Neutrophil (primary cell): Measurements from ENCODE around the gene IFI27.

Experiments
- H3K27ac ChIP-seq: fragments of 200-600 bp; sonication (generic); 2 replicates; pipeline ENCODE4 v1.5.1; 2016; ENCODE audit warnings: mild to moderate bottlenecking, moderate library complexity
- H3K27me3 ChIP-seq: fragments of 200-600 bp; sonication (generic); 2 replicates; pipeline ENCODE4 v1.6.0; 2016; ENCODE audit warnings: mild to moderate bottlenecking
- H3K36me3 ChIP-seq: fragments of 200-600 bp; sonication (generic); 2 replicates; pipeline ENCODE4 v1.5.1; 2017
- H3K4me1 ChIP-seq, 2 experiments: fragments of 200-600 bp in 1 of 2; sonication (generic) in 1 of 2; 1 replicate in 1 of 2; 2 replicates in 1 of 2; pipeline versions ENCODE4 v1.5.1 to v1.6.1; 2013 to 2016; ENCODE audit warnings: low read depth in 1 of 2, low read length in 1 of 2, mild to moderate bottlenecking in 1 of 2, moderate library complexity in 1 of 2; ENCODE audit not compliant: control insufficient read depth in 1 of 2, insufficient read depth in 1 of 2
- H3K4me3 ChIP-seq, 2 experiments: fragments of 200-600 bp in 1 of 2; sonication (generic) in 1 of 2; 1 replicate in 1 of 2; 2 replicates in 1 of 2; pipeline ENCODE4 v1.5.1; 2013 to 2016; ENCODE audit warnings: low read depth in 1 of 2, low read length in 1 of 2, mild to moderate bottlenecking in 1 of 2, moderate library complexity in 1 of 2
- H3K9me3 ChIP-seq: fragments of 200-600 bp; sonication (generic); 2 replicates; pipeline ENCODE4 v1.5.1; 2016
- TF ChIP-seq, protein P1 (sequence below): fragments of 200-600 bp; sonication (generic); IDR thresholded peaks from 2 replicates; pipeline ENCODE4 v1.5.1; 2016; ENCODE audit warnings: antibody characterized with exemption

IFI27 gene

DNA sequence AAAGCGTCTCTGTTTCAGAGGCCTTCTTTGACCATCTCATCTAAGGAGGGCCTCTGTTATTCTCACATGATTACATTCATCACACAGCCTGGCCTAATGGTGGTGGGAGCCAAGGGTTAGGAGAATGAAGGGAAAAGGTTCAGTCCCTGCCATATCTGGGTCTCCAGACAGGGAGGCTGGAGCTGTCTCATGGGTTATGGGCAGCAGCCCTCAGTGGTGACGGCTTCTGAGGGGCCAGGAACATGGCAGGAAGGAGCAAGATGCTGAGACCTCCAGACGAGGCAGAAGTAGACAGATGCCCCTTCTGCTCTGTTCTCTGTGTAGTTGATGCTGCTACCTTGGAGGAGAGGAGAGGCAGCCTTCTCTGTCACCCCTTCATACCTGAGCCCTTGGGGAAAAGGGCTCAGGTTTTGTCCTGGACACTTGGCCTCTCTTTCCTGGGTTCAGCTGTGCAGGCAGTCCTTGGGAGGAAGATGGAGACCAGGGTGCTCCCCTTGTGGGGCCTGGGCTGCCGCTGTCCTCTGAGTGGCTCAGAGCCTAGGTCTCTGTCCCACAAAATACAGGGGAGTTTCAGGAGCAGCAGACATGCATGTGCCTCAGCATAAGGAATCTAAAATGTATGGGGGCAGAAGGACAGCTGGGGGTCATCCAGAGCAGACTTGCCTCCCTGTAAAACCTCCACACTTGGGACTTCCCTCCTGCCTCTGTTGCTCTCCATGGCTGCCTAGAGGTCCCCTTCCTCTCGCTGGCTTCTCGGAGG is 15.3 kb downstream of the IFI27 start:
- Histone ChIP-seq H3K4me1 (peaks cover 14% of the 10 kb centered on the region in 2 experiments), H3K36me3 (no peaks in the 10 kb centered on the region), H3K27me3 (peaks cover 17% of the 10 kb centered on the region), H3K27ac (no peak overlapping the region), H3K9me3 (no peaks in the 10 kb centered on the region), H3K4me3 (no peak overlapping the region)
- TF ChIP-seq, protein P1, sequence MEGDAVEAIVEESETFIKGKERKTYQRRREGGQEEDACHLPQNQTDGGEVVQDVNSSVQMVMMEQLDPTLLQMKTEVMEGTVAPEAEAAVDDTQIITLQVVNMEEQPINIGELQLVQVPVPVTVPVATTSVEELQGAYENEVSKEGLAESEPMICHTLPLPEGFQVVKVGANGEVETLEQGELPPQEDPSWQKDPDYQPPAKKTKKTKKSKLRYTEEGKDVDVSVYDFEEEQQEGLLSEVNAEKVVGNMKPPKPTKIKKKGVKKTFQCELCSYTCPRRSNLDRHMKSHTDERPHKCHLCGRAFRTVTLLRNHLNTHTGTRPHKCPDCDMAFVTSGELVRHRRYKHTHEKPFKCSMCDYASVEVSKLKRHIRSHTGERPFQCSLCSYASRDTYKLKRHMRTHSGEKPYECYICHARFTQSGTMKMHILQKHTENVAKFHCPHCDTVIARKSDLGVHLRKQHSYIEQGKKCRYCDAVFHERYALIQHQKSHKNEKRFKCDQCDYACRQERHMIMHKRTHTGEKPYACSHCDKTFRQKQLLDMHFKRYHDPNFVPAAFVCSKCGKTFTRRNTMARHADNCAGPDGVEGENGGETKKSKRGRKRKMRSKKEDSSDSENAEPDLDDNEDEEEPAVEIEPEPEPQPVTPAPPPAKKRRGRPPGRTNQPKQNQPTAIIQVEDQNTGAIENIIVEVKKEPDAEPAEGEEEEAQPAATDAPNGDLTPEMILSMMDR = no peak

DNA sequence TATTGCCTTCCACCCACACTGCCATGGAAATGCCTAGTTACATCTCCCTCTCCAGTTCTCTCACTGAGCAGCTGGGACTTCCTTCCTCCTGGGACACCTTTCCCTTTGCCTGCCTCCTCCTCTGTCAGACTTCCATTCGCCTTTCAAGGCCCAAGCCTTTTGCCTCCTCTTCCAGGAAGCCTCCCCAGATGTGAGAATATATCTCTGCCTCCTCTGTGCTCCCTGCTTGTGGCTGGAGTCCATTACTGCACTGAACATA is 15.8 kb downstream of the IFI27 start:
- no peaks in the 10 kb centered on the region for H3K36me3 ChIP-seq
- no peak overlapping the region for H3K27ac ChIP-seq
- H3K4me3 ChIP-seq = no peak overlapping the region
- TF ChIP-seq, protein P1 = no peak
- peaks cover 22% of the 10 kb centered on the region for H3K27me3 ChIP-seq
- peaks cover 14% of the 10 kb centered on the region in 2 experiments for H3K4me1 ChIP-seq
- no peaks in the 10 kb centered on the region for H3K9me3 ChIP-seq

DNA sequence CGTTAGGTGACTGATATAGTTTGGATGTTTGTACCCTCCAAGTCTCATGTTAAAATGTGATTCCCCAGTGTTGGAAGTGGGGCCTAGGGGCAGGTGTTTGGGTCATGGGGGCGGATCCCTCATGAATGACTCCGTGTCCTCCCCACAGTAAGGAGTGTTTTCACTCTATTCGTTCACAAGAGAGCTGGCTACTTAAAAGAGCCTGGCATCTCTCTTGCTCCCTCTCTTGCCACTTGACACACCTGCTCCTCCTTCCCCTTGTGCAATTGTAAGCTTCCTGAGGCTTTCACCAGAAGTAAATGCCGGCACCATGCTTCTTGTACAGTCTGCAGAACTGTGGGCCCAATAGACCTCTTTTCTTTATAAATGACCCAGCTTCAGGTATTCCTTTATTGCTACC is 16.3 kb downstream of the IFI27 start:
- Histone ChIP-seq H3K36me3 (no peaks in the 10 kb centered on the region), H3K9me3 (no peaks in the 10 kb centered on the region), H3K27me3 (peaks cover 27% of the 10 kb centered on the region), H3K4me1 (peaks cover 14% of the 10 kb centered on the region in 2 experiments), H3K4me3 (no peak overlapping the region), H3K27ac (no peak overlapping the region)
- TF ChIP-seq, protein P1 = no peak

DNA sequence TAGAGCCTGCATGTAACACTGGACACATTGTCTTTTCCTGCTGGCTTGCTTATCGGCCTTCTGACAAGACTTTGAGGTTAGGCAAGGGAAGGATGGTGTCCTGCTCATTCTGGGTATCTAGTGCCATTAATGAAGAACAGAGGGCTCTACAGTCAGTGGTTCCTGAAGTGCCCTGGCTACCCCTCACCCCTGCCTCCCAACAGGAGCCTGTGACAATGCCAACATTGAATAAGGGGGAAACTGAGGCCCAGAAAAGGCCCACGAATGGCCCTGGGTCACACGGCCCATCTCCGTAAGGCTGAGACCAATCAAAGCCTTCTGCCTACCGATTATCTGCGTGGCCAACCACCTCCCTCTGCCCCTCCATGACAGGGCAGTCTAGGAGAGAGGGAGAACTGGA is 16.8 kb downstream of the IFI27 start:
- Histone ChIP-seq H3K4me1 (peaks cover 14% of the 10 kb centered on the region in 2 experiments), H3K36me3 (no peaks in the 10 kb centered on the region), H3K27me3 (peaks cover 24% of the 10 kb centered on the region), H3K9me3 (no peaks in the 10 kb centered on the region), H3K4me3 (no peak overlapping the region), H3K27ac (no peak overlapping the region)
- TF ChIP-seq, protein P1 = no peak

DNA sequence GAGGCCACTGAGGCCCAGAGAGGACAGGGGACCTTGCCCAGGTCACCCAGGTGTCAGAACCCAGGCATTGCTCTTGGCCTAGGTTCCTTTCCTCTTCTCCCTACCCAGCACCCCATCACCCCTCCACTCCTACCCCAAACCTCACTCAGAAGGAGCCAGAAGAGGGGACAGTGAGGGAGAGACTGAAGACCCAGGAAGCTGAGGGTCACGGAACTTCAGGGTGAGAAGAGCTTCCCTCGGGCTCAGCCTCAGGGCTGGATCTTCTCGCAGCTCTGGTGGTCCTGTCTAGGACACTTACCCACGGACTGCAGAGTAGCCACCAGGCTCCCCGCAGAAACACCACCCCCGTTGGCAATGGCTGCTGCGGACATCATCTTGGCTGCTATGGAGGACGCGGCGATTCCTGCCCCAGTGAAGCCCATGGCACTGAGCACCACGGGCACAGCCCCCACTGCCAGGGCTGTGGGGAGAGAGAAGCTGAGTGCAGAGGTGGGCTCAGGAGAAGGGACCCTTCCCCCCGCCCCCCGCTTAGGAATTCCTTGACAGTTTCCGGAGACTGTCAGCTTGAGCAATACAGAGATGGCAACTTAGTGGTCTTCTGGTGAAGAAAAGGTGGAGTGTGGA is 17.8 kb downstream of the IFI27 start:
- Histone ChIP-seq H3K4me3 (no peak overlapping the region), H3K27ac (no peak overlapping the region), H3K27me3 (peaks cover 24% of the 10 kb centered on the region), H3K4me1 (peaks cover 14% of the 10 kb centered on the region in 2 experiments), H3K9me3 (no peaks in the 10 kb centered on the region), H3K36me3 (no peaks in the 10 kb centered on the region)
- TF ChIP-seq, protein P1 = no peak
